Measurements from ENCODE around the gene FLNB.

GRCh38 chr3:58035524-58036255, 27.5 kb downstream of the FLNB start:
- TF ChIP-seq CTCF (conservative IDR thresholded peaks at IDR 0.05; ENCODE audit: low read depth, low read length) (no peak), MAFK (IDR thresholded peaks at IDR 0.05; ENCODE audit: low read depth, low read length) (no peak), USF2 (IDR thresholded peaks at IDR 0.05; ENCODE audit: low read depth, low read length) (no peak)
